Mesothelial cell of epicardium (in vitro differentiated cells): ENCODE results near the gene TUSC2. TPM values are rescaled to one million over a fixed set of nuclear protein-coding genes. Genes with fewer than 3 reads are reported as not detected.
A peak's percentile ranks its signal among the peaks of the same experiment; 100 is the strongest.

Experiments used
- DNase-seq, 2 experiments: peaks; one replicate each; pipeline ENCODE4 v3.0.0; 2021; ENCODE audit warnings: low spot score in 2 of 2; ENCODE audit not compliant: unreplicated experiment in 2 of 2
- H3K27ac Mint-ChIP-seq: 2 replicates; pipeline ENCODE4 v1.8.0; 2021; ENCODE audit warnings: mixed read lengths
- H3K27me3 Mint-ChIP-seq: 2 replicates; pipeline ENCODE4 v1.8.0; 2021; ENCODE audit warnings: low read depth, mixed read lengths
- H3K36me3 Mint-ChIP-seq: 2 replicates; pipeline ENCODE4 v1.8.0; 2021; ENCODE audit warnings: mixed read lengths
- H3K4me1 Mint-ChIP-seq: 2 replicates; pipeline ENCODE4 v1.8.0; 2021; ENCODE audit warnings: mixed read lengths
- H3K4me3 Mint-ChIP-seq: 2 replicates; pipeline ENCODE4 v1.8.0; 2021; ENCODE audit warnings: mild to moderate bottlenecking, moderate library complexity, mixed read lengths
- H3K9me3 Mint-ChIP-seq: 2 replicates; pipeline ENCODE4 v1.8.0; 2021; ENCODE audit warnings: mixed read lengths
- CTCF ChIP-seq: fragments of 200-600 bp; sonication (generic); IDR thresholded peaks from one replicate; pipeline ENCODE4 v1.5.0; 2021; ENCODE audit warnings: antibody characterized with exemption; ENCODE audit not compliant: unreplicated experiment
- total RNA-seq: library from RNA; stranded (reverse); gene quantifications from 3 replicates; pipeline ENCODE4 v1.2.1, GENCODE V29; 2021

The TUSC2 gene
- total RNA-seq, 1 donor from 2014 or later, result 19.8 TPM

- no peaks in the 10 kb centered on the region for H3K36me3 Mint-ChIP-seq
- no peak for TF ChIP-seq CTCF
- peak overlapping the region; percentile 79 for H3K27ac Mint-ChIP-seq
- H3K4me3 Mint-ChIP-seq, result peak overlapping the region; percentile 80
- peaks cover 4% of the 10 kb centered on the region for H3K27me3 Mint-ChIP-seq
- H3K4me1 Mint-ChIP-seq, result peaks cover 20% of the 10 kb centered on the region
- H3K9me3 Mint-ChIP-seq, result no peaks in the 10 kb centered on the region
- DNase-seq, result peak; percentile 34 to 67
Observed at GRCh38 chr3:50364573-50365079, 36.6 kb upstream of the TUSC2 start.

DNA sequence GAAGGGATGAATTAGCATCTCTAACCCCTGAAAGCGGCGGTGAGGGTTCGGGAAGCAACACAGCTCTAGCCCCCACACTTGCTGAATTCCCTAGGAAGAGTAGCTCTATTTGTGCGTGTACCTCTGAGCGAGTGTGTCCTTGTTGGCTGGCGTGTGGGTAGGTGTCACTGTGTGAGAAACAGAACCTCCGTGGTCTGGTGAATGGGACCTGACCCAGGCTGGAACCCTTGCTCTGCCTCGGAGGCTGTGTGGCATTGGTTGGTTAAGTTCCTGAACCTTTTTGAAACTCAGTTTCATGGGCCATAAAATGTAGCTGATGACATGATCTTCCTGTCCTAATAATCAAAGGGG lies 31.7 kb upstream of the TUSC2 start:
- no peaks in the 10 kb centered on the region for H3K9me3 Mint-ChIP-seq
- TF ChIP-seq CTCF, result no peak
- no peak for DNase-seq
- H3K4me3 Mint-ChIP-seq, result peak overlapping the region; percentile 97
- H3K27ac Mint-ChIP-seq, result peak overlapping the region; percentile 96
- H3K27me3 Mint-ChIP-seq, result peaks cover 2% of the 10 kb centered on the region
- peaks cover 44% of the 10 kb centered on the region for H3K4me1 Mint-ChIP-seq
- H3K36me3 Mint-ChIP-seq, result no peaks in the 10 kb centered on the region

GRCh38 chr3:50358911-50359759 lies 31.1 kb upstream of the TUSC2 start, which contains the start of gene TMEM115:
Gene TMEM115, minus strand, starts transcription at chr3:50359521. Its CDS starts 458 bp downstream, at chr3:50359063.
- peaks cover 2% of the 10 kb centered on the region for H3K27me3 Mint-ChIP-seq
- H3K27ac Mint-ChIP-seq, result peak within 1 kb of the TSS; percentile 96
- H3K4me1 Mint-ChIP-seq, result peaks cover 38% of the 10 kb centered on the region
- no peak for TF ChIP-seq CTCF
- DNase-seq, result peak; percentile 88 to 91
- H3K4me3 Mint-ChIP-seq, result peak within 1 kb of the TSS; percentile 97
- no peaks in the 10 kb centered on the region for H3K9me3 Mint-ChIP-seq
- no peaks in the 10 kb centered on the region for H3K36me3 Mint-ChIP-seq

GRCh38 chr3:50358355-50358910 lies 30.4 kb upstream of the TUSC2 start:
- Mint-ChIP-seq H3K36me3 (no peaks in the 10 kb centered on the region), H3K27me3 (peaks cover 2% of the 10 kb centered on the region), H3K9me3 (no peaks in the 10 kb centered on the region), H3K4me3 (peak overlapping the region; percentile 97), H3K27ac (peak overlapping the region; percentile 87), H3K4me1 (peaks cover 34% of the 10 kb centered on the region)
- no peak for TF ChIP-seq CTCF
- no peak for DNase-seq

GRCh38 chr3:50357481-50357880 lies 29.5 kb upstream of the TUSC2 start:
- H3K27ac Mint-ChIP-seq, result peak overlapping the region; percentile 16
- no peak for DNase-seq
- peaks cover 32% of the 10 kb centered on the region for H3K4me1 Mint-ChIP-seq
- no peaks in the 10 kb centered on the region for H3K27me3 Mint-ChIP-seq
- H3K36me3 Mint-ChIP-seq, result no peaks in the 10 kb centered on the region
- no peaks in the 10 kb centered on the region for H3K9me3 Mint-ChIP-seq
- peak overlapping the region; percentile 97 for H3K4me3 Mint-ChIP-seq
- no peak for TF ChIP-seq CTCF
